IMR-90 (cell line): Measurements from ENCODE around the gene SYCP2. TPM values are rescaled to one million over a fixed set of nuclear protein-coding genes. Genes with fewer than 3 reads are reported as not detected.

Experiments used
- ATAC-seq: fragments of 200-7000 bp; cut with Tn5 transposase; 2 replicates; pipeline ENCODE4 v1.9.1; 2020; ENCODE audit warnings: low read depth, mild to moderate bottlenecking, moderate library complexity
- BruUV-seq: library from RNA; stranded (reverse); fragments of 400-500 nt; replicated peaks from 2 replicates; lab custom pipeline; 2021; lab: Mats Ljungman, UMichigan
- CTCF ChIA-PET: fragments of 300-600 bp; formaldehyde crosslinking; extraction: SDS; loops from one replicate; lab custom pipeline; 2021; ENCODE audit warnings: antibody characterized with exemption; lab: Yijun Ruan, JAX
- POLR2A ChIA-PET: fragments of 300-600 bp; sonication (Branson Sonifier 250); formaldehyde crosslinking; loops from one replicate; lab custom pipeline; 2022; ENCODE audit warnings: antibody characterized with exemption; ENCODE audit not compliant: unreplicated experiment; lab: Charles Lee
- DNase-seq: peaks from one replicate; pipeline ENCODE4 v3.0.0; 2013
- H2AFZ ChIP-seq: replicated peaks from 2 replicates; pipeline ENCODE3; 2013; ENCODE audit warnings: low read length, mild to moderate bottlenecking; ENCODE audit not compliant: poor library complexity
- H2AK5ac ChIP-seq: 2 replicates; pipeline ENCODE4 v1.6.1; 2013; ENCODE audit warnings: low read depth, low read length, inconsistent platforms
- H2AK9ac ChIP-seq: replicated peaks from 2 replicates; pipeline ENCODE3; 2013; ENCODE audit warnings: mild to moderate bottlenecking, low read depth, low read length, moderate library complexity; ENCODE audit not compliant: poor library complexity
- H2BK120ac ChIP-seq: 2 replicates; pipeline ENCODE4 v1.6.1; 2013; ENCODE audit warnings: low read depth, low read length, inconsistent platforms
- H2BK15ac ChIP-seq: 3 replicates; pipeline ENCODE4 v1.6.1; 2013; ENCODE audit warnings: low read depth, low read length, inconsistent platforms
- H2BK20ac ChIP-seq: 2 replicates; pipeline ENCODE4 v1.6.1; 2013; ENCODE audit warnings: low read depth, mild to moderate bottlenecking, inconsistent platforms, low read length, moderate library complexity
- H2BK5ac ChIP-seq: 2 replicates; pipeline ENCODE4 v1.6.1; 2013; ENCODE audit warnings: mild to moderate bottlenecking, low read depth, low read length, inconsistent platforms; ENCODE audit not compliant: poor library complexity, severe bottlenecking
- H3K14ac ChIP-seq: replicated peaks from 2 replicates; pipeline ENCODE4 v1.6.1; 2013; ENCODE audit warnings: low read depth, low read length, inconsistent platforms
- H3K18ac ChIP-seq: 2 replicates; pipeline ENCODE4 v1.6.1; 2013; ENCODE audit warnings: low read depth, low read length, control low read depth
- H3K23ac ChIP-seq: 2 replicates; pipeline ENCODE4 v1.6.1; 2013; ENCODE audit warnings: low read depth, low read length, inconsistent platforms
- H3K27ac ChIP-seq: 2 replicates; pipeline ENCODE4 v1.5.1; 2013; ENCODE audit warnings: mild to moderate bottlenecking, control low read depth, low read length; ENCODE audit not compliant: insufficient read depth
- H3K27me3 ChIP-seq: 2 replicates; pipeline ENCODE4 v1.6.1; 2013; ENCODE audit warnings: low read length; ENCODE audit not compliant: control insufficient read depth, insufficient read depth
- H3K36me3 ChIP-seq: 2 replicates; pipeline ENCODE4 v1.6.1; 2013; ENCODE audit warnings: low read length, mixed read lengths; ENCODE audit not compliant: control insufficient read depth, insufficient read depth
- H3K4ac ChIP-seq: 2 replicates; pipeline ENCODE4 v1.6.1; 2013; ENCODE audit warnings: low read depth, low read length, inconsistent platforms
- H3K4me1 ChIP-seq: 2 replicates; pipeline ENCODE4 v1.6.1; 2013; ENCODE audit warnings: low read length, mixed read lengths; ENCODE audit not compliant: control insufficient read depth, insufficient read depth
- H3K4me2 ChIP-seq: 2 replicates; pipeline ENCODE4 v1.6.1; 2013; ENCODE audit warnings: low read depth, mild to moderate bottlenecking, control low read depth, low read length, moderate library complexity
- H3K4me3 ChIP-seq: 2 replicates; pipeline ENCODE4 v1.5.1; 2013; ENCODE audit warnings: low read depth, mild to moderate bottlenecking, control low read depth, low read length, moderate library complexity; ENCODE audit not compliant: insufficient read depth
- H3K56ac ChIP-seq: 2 replicates; pipeline ENCODE4 v1.6.1; 2013; ENCODE audit warnings: low read length, inconsistent platforms; ENCODE audit not compliant: insufficient read depth; ENCODE audit errors: extremely low read depth
- H3K79me1 ChIP-seq, 2 experiments: 2 replicates each; pipeline ENCODE4 v1.6.1; 2013; ENCODE audit warnings: low read length in 2 of 2, inconsistent platforms in 1 of 2, low read depth in 1 of 2
- H3K9ac ChIP-seq: 2 replicates; pipeline ENCODE4 v1.6.1; 2013; ENCODE audit warnings: low read depth, low read length, control low read depth
- H3K9me1 ChIP-seq: 2 replicates; pipeline ENCODE4 v1.6.1; 2013; ENCODE audit warnings: low read length, inconsistent platforms; ENCODE audit not compliant: insufficient read depth
- H3K9me3 ChIP-seq: 2 replicates; pipeline ENCODE4 v1.6.1; 2013; ENCODE audit warnings: low read length; ENCODE audit not compliant: control insufficient read depth, insufficient read depth
- H4K20me1 ChIP-seq: 2 replicates; pipeline ENCODE4 v1.6.1; 2013; ENCODE audit warnings: low read length, inconsistent platforms; ENCODE audit not compliant: insufficient read depth
- H4K5ac ChIP-seq: 2 replicates; pipeline ENCODE4 v1.6.1; 2013; ENCODE audit warnings: mild to moderate bottlenecking, low read depth, low read length, control low read depth
- H4K8ac ChIP-seq, 2 experiments: 2 replicates each; pipeline ENCODE4 v1.6.1; 2013; ENCODE audit warnings: low read depth in 2 of 2, low read length in 2 of 2, control low read depth in 1 of 2, inconsistent platforms in 1 of 2
- H4K91ac ChIP-seq: 2 replicates; pipeline ENCODE4 v1.6.1; 2013; ENCODE audit warnings: low read depth, low read length, inconsistent platforms; ENCODE audit not compliant: insufficient read depth
- CTCF ChIP-seq: conservative IDR thresholded peaks from 2 replicates; pipeline ENCODE4 v1.5.1; 2012; ENCODE audit warnings: mild to moderate bottlenecking, low read depth, low read length, improper control_type of control experiment
- ELK1 ChIP-seq: fragments of 150-350 bp; IDR thresholded peaks from 2 replicates; pipeline ENCODE4 v1.6.1; 2016; ENCODE audit warnings: low read depth, mild to moderate bottlenecking, low read length, moderate library complexity, borderline replicate concordance
- FOS ChIP-seq: fragments of 150-350 bp; IDR thresholded peaks from 2 replicates; pipeline ENCODE4 v1.6.1; 2016; ENCODE audit warnings: low read depth, low read length
- MAFK ChIP-seq: IDR thresholded peaks from 2 replicates; pipeline ENCODE4 v1.6.1; 2012; ENCODE audit warnings: low read depth, low read length, improper control_type of control experiment
- POLR2A ChIP-seq: IDR thresholded peaks from 2 replicates; pipeline ENCODE4 v1.6.1; 2012; ENCODE audit warnings: mild to moderate bottlenecking, low read depth, low read length
- WGBS, 2 experiments: methylation state at CpG; one replicate each; pipeline versions ENCODE4 v1.1.5 to v1.1.7; 2013; ENCODE audit warnings: missing lambda C conversion rate in 2 of 2; ENCODE audit not compliant: insufficient read length in 1 of 2; ENCODE audit errors: extremely low coverage in 2 of 2; 5-methylcytosine and 5-hydroxymethylcytosine counted together
- dilution Hi-C: fragments of 300-500 bp; cut with HindIII; formaldehyde crosslinking; loops from one replicate; pipeline ENCODE4 v1.14.3; 2018; ENCODE audit warnings: low sequenced_read_pairs; ENCODE audit not compliant: unreplicated experiment
- in situ Hi-C: fragments of 300-500 bp; cut with MboI; formaldehyde crosslinking; loops from 3 replicates; pipeline ENCODE4 v1.14.3; 2019; ENCODE audit warnings: low sequenced_read_pairs, inconsistent platforms, mixed read lengths
- intact Hi-C: fragments of 100-400 bp; cut with micrococcal nuclease; formaldehyde crosslinking; loops from 2 replicates; pipeline ENCODE4 v1.10.0; 2022
- polyA plus RNA-seq, 3 experiments: library from polyadenylated mRNA; depleted of rRNA; stranded (reverse); fragments of >200 nt; gene quantifications; 2 replicates each; pipeline ENCODE4 v1.2.3, GENCODE V29; 2012; ENCODE audit warnings: low replicate concordance in 1 of 3
- total RNA-seq: library from RNA; depleted of rRNA; stranded (reverse); fragments of >200 nt; gene quantifications from 2 replicates; pipeline ENCODE4 v1.2.3, GENCODE V29; 2012

SYCP2 gene
- total and polyA plus RNA-seq, 2 of the 4 experiments (the other 2 are of a cell fraction), result 0.18 to 0.31 TPM

DNA sequence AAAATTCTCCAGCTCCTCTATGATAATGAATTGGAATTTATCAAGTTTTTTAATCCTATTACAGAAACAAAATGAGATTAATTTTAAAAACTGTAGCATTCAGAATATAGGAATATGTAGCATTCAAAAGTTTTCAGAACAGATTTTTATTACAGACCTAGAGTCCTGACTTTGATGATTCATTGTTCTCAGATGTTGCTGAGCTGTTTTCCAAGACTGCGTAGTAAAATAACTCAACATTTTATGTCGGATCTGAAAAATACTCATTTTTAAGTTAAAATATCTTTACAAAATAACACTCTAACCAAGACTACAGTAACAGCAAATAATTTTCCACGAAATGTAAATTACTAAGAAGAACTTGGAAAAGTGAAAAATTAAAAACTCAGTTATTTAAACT lies 67.1 kb downstream of the SYCP2 start:
- BruUV-seq, result no TSS peak
- no peak overlapping the region for H4K91ac ChIP-seq
- H2AFZ ChIP-seq, result no peak overlapping the region
- no peaks in the 10 kb centered on the region for H3K9me3 ChIP-seq
- TF ChIP-seq FOS (no peak), POLR2A (no peak), CTCF (no peak), ELK1 (no peak), MAFK (no peak)
- H3K79me1 ChIP-seq, result no peaks in the 10 kb centered on the region
- H2BK5ac ChIP-seq, result no peak overlapping the region
- no peak overlapping the region for H2BK15ac ChIP-seq
- H2AK9ac ChIP-seq, result no peak overlapping the region
- H3K23ac ChIP-seq, result no peak overlapping the region
- H2BK20ac ChIP-seq, result no peak overlapping the region
- ChIA-PET POLR2A (interaction anchor here (0.6 kb wide), 1 partner anchor 13 kb away, joined by 6 read pairs; no protein-coding TSS in a partner anchor), CTCF (interaction anchor here (0.5 to 0.6 kb wide), 2 partner anchors 16 to 370 kb away, joined by 3 read pairs; no protein-coding TSS in a partner anchor)
- no peak overlapping the region for H3K27ac ChIP-seq
- H3K9me1 ChIP-seq, result no peaks in the 10 kb centered on the region
- H4K20me1 ChIP-seq, result no peaks in the 10 kb centered on the region
- no peak overlapping the region for H3K14ac ChIP-seq
- H3K4me1 ChIP-seq, result no peaks in the 10 kb centered on the region
- no peak for ATAC-seq
- H3K27me3 ChIP-seq, result no peaks in the 10 kb centered on the region
- H3K4me2 ChIP-seq, result no peak overlapping the region
- no peak overlapping the region for H2AK5ac ChIP-seq
- no peak overlapping the region for H3K18ac ChIP-seq
- in situ Hi-C loops, result no loop called here
- dilution Hi-C loops, result no loop called here
- H4K8ac ChIP-seq, result no peak overlapping the region
- H3K4me3 ChIP-seq, result no peak overlapping the region
- DNase-seq, result no peak
- intact Hi-C loops, result no loop called here
- no peaks in the 10 kb centered on the region for H3K36me3 ChIP-seq
- H2BK120ac ChIP-seq, result no peak overlapping the region
- H3K4ac ChIP-seq, result no peak overlapping the region
- H4K5ac ChIP-seq, result no peak overlapping the region
- no peak overlapping the region for H3K56ac ChIP-seq
- no peak overlapping the region for H3K9ac ChIP-seq
- no CpG with 5 or more reads among the region's 3 CpGs for WGBS, 2 experiments
